ENCODE data around the gene NENF.

GRCh38 chr1:212421165-212421564 is 11.6 kb upstream of the NENF start:
- TF ChIP-seq CTCF (conservative IDR thresholded peaks at IDR 0.05) (no peak), EZH2 (IDR thresholded peaks at IDR 0.05; ENCODE audit: low read depth) (no peak)
